T-helper 2 cell treated with Interferon-gamma antibody and Interleukin-4, amounts not matched to agents 100 ng/mL and 5 ng/mL, for 36 hours (primary cell): Measurements from ENCODE around the gene VEGFB. TPM values are rescaled to one million over a fixed set of nuclear protein-coding genes. Genes with fewer than 3 reads are reported as not detected.

Experiments
- intact Hi-C: fragments of 100-400 bp; cut with micrococcal nuclease; formaldehyde crosslinking; loops from one replicate; pipeline ENCODE4 v1.15.1; 2023
- total RNA-seq: library from RNA; stranded (reverse); gene quantifications from 2 replicates; pipeline ENCODE4 v1.2.3, GENCODE V29; 2022

The VEGFB gene
- total RNA-seq, 1 donor from 2014 or later = 59.8 TPM

DNA sequence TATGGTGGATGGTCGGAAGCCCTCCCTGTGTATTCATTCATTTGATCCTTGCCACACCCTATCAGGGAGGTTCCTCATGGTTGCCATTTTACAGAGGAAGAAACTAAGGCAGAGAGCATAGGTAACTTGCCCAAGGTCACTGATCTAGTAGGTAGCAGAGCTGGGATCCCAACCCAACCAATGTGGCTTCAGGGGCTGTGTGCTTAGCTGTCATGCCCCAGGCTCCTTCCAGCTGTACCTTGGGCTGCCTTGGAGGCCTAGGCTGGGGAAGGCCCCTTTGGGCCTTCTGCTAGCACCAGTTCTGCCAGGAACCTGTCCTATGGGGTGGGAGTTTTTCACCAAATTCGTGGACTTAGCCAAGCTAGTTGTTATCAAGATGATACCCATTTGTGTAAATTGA lies 41.5 kb downstream of the VEGFB start:
- intact Hi-C loops = no loop called here

DNA sequence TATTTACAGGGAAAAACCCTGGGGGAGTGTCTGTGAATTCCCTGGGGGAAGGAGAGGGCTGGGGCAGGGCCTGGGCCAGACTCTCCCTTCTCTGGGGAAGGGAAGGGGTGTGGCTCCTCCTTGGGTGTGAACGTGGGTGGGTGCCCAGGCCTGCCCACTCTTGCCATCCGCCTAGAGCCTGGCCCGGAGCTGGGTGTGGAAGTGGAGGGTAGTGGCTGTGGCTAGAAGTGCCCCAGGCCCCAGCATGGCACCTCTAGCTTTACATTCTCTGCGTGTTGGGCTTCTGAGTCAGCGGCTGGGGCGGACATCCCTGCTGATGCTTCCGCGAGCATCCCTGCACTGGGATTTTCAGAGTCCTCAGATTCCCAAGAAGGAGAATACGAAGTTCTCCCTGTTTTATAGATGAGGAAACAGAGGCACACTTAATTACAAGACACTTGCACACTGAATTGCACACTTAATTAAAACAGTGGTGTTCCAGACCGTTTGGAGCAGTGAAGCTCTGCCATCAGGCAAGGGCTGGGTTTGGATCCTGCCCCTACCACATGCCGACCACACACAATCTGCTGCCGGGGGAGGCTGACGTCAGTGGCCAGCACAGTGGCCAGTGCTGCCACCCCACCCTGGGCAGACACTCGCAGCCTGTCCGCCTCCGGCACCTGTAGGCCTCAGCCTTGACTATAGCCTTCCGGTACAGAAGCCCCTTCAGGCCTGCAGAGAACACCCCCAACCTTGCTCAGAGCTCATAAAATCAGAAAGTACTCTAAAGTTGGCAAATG lies 42.5 kb downstream of the VEGFB start:
- intact Hi-C loops = no loop called here

DNA sequence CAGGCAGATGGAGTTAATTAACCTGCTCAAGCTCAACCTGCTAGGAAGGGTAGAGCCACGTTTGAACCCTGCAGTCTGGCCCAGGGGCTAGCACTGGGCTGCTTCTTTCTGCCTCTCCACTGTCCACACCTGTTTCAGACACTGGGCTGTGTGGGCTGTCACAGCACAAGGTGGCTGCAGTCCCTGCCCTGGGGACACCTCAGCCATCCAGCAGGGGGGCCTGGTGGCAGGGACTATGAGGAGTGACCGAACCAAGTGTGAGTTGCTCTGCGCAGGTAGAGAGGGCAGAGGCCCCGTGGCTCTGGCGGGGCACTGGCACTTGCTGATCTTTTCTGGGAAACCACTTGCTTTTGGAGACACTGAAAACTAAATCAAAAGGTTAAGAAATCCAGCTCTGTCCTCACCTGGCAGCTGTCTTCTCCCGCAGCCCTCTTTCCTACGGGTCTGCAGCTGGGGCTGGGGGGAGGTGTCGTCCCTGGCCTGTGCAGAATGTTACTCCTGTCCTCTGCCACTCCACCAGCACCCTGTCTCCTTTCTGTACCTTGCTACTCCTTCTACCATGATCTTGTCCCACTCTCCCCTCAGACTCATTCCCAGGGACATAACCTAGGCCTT lies 44.3 kb downstream of the VEGFB start:
- intact Hi-C loops = no loop called here

DNA sequence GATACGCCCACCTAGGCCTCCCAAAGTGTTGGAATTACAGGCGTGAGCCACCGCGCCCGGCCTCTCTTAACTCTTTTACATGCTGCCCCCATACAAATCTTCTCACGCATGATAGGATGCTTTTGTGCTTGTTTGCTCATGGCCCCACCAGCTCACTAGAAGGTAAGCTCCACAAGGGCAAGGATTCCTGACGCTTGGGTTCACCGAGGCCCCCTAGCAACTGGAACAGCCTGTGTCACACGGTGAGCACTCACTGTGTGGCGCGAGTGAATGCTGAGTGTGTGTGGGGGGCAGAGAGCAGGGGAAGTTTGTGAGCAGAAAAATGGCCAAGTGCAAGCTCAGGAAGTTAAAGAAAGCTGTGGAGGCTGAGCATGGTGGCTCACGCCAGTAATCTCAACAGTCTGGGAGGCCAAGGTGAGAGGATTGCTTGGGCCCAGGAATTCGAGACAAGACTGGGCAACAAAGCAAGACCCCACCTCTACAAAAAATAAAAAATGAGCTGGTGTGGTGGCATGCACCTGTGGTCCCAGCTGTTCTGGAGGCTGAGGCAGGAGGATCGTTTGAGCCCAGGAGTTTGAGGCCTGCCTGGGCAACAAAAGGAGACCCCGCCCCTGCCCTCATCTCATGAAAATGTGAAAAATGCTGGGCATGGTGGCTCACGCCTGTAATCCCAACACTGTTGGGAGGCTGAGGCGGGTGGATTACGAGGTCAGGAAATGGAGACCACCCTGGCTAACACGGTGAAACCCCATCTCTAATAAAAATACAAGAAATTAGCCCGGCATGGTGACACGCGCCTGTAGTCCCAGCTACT lies 47.8 kb downstream of the VEGFB start:
- intact Hi-C loops = no loop called here

DNA sequence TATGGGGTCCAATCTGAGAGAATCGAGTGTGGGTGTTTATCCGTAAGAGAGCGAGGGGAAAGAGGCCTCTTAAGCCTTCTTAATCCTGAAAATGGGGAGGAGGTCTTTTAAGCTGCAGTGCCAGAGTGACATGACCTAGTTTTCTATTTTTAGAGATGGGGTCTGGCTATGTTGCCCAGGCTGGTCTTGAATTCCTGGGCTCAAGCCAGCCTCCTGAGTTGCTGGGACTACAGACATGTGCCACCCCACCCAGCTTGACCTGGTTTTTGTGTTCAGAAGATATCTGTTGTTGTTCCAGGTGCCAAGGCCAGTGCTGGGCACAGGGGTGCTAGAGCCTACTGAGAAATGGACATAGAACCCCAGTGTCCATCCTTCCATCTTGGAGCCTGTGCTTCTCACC lies 48.7 kb downstream of the VEGFB start:
- intact Hi-C loops = no loop called here

DNA sequence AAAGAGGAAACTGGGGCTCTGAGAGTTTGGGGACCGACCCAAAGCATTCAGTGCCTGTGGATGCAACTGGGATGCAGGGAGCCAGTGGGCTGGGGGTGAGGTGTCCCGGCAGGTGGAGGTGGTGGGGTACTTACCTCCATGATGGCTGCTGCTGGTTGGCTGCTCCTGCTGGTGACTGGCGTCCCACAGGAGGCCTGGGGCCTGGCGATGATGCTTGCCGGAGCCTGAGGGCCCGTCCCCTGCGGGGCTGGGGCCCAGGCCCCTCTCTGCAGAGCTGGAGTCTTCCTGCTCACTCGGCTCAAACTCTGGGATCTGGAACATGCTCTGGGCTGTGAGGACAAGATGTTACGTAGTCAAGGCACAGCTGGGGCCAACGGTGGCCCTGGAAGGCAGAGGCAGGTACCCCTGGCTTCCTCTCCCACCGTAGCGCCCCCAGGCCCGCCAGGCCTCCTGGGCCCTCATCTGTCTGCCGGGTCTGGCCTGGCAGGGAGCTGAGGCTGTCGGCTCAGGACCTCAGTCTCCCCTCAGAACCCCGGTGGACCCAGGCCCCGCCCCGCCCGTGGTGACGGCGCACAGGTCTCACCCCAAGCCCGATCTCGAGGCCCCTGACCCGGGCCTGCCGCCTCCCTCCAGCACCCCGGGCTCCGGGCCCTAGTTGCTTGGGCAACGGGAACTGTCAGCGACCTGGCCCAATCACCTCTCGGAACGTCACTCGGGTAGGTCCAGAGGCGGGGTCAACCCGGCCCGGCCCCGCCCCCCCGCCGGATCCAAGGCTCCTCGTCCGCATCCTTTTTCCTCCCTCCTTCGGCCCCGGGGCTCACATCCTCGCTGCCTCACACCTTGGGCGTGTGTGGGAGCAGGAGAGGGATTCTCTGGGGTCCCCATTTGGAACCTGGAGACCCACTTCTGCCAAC lies 49.9 kb downstream of the VEGFB start, which contains the start of gene BAD:
BAD (minus strand) TSS at position 618 of the 914 bp plus-strand sequence; CDS start at position 321, 297 bp downstream.
- intact Hi-C loops = loop anchor here (2.0 kb wide), 1 partner anchor 44 kb away; the partner anchor contains the start of gene FKBP2

DNA sequence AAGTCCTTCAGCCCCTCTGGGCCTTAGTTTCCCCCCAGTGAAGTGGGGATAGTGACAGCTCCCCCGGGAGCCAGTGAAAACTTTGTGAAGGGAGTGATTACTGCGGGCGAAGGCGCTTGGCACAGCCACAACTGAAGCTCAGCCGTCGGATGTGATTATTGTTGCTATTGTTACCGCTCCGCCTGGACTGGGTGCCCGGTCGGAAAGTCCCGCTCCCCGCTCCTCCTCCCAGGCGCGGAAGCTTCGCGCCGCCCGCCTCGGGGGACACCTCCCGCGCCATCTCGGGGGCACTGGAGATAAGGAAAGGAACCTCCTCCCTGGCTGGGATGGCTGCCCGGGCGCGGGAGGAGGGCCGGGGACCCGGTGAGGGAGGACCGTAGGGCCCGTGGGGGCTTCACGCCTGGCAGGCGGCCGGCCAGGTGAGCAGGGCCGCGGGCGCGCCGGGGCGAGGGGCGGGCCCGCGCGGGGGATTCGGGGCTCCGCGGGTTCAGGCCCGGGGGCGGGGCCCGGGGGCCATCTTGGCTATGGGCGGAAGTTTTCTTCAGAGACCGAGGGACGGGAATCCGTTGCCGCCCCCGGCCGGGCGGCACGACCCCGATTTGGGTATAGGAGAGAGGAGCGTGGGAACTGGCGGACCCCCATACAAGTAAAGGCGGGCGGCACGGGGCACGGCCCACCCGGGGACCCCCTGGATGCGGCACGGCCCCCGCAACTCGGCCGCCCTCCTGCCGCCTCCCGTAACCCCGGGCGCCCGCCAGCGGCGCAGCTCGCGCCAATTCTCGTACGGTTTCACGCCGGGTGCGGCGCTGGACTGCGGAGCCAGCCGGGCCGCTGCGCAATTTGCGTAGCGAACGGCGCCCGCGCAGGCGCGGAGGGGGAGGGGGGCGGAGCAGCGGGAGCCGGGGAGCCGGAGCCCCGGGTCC lies 50.8 kb downstream of the VEGFB start, which contains the start of gene GPR137:
GPR137 (plus strand) TSS at position 887 of the 923 bp plus-strand sequence. CDS start 677 bp downstream, outside the sequence.
- intact Hi-C loops = loop anchor here (1.0 to 5.0 kb wide), 4 partner anchors 15 to 78 kb away; partner anchors contain the start of genes ESRRA, FERMT3 and FKBP2

DNA sequence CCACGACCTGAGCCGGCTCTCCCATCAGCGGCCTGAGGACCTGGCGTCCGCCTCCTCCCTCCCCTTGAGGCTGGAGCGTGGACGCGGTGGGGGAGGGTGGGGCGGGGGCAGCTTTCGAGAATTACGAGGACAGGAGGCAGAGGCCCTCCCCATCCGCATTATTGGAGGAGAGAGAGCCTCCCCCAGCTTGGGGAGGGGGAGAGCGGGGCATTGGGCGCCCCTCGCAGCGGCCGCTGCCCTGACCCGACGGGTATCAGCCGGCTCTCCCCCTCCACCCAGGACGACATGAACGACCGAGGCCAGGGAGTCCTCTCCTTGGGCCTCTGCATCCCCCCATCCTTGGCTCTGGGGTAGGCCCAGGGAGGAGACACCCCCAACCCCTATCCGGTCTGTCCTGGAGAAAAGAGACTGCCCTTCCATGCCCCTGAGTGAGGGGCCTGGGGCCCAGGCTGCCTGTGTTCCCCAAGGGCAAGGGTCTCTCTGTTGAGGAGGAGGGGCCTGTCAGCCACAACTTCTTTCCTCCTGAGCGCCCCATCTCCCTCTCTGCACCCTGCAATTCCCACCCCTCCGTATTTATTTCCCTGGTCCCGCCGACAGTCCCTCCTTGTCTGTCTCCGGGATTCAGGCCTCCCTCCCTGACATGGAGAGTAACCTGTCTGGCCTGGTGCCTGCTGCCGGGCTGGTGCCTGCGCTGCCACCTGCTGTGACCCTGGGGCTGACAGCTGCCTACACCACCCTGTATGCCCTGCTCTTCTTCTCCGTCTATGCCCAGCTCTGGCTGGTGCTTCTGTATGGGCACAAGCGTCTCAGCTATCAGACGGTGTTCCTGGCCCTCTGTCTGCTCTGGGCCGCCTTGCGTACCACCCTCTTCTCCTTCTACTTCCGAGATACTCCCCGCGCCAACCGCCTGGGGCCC lies 51.8 kb downstream of the VEGFB start:
- intact Hi-C loops = loop anchor here (1.0 to 5.0 kb wide), 4 partner anchors 16 to 79 kb away; partner anchors contain the start of genes ESRRA, FERMT3 and FKBP2

DNA sequence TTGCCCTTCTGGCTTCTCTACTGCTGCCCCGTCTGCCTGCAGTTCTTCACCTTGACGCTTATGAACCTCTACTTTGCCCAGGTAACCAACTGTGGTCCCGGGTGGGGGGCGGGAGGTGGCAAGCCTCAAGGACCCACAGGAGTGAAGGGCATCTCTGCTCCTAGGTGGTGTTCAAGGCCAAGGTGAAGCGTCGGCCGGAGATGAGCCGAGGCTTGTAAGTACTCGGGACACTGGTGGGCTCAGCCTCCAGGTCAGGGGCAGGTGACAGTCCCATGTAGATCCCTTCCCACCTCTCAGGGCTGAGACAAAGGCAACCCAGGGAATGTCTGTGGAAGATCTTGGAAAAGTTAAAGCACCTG lies 52.4 kb downstream of the VEGFB start:
- intact Hi-C loops = loop anchor here (5.0 kb wide), 1 partner anchor 79 kb away; the partner anchor contains the start of gene FERMT3

DNA sequence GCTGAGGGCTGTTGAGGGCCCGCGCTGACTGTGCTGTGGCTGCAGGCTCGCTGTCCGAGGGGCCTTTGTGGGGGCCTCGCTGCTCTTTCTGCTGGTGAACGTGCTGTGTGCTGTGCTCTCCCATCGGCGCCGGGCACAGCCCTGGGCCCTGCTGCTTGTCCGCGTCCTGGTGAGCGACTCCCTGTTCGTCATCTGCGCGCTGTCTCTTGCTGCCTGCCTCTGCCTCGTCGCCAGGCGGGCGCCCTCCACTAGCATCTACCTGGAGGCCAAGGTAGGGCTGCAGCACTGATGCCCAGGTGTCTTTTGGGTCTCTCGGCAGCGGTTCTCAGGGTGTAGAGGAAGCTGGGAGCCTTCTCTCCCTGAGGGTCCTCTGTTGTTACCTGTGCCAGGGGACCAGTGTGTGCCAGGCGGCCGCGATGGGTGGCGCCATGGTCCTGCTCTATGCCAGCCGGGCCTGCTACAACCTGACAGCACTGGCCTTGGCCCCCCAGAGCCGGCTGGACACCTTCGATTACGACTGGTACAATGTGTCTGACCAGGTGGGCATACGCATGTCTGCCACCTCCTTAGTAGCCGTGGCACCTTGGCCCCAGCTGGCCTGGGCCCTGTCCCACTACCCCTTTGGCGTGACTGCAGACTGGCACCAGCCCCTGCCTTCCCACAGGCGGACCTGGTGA lies 53.4 kb downstream of the VEGFB start:
- intact Hi-C loops = loop anchor here (5.0 kb wide), 1 partner anchor 81 kb away; the partner anchor contains the start of gene FERMT3

DNA sequence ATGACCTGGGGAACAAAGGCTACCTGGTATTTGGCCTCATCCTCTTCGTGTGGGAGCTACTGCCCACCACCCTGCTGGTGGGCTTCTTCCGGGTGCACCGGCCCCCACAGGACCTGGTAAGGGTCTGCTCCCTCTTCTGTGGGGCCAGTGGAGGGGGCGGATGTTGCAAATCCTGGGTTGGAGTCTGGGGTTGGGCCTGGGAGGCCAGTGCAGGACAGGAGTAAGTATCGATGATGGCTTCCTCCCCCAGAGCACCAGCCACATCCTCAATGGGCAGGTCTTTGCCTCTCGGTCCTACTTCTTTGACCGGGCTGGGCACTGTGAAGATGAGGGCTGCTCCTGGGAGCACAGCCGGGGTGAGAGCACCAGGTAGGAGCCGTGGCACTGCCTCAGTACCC lies 54.0 kb downstream of the VEGFB start:
- intact Hi-C loops = loop anchor here (5.0 kb wide), 1 partner anchor 81 kb away; the partner anchor contains the start of gene FERMT3

Other genes with a start within 250 kb of the VEGFB start
- 98.0 and 99.0 TPM in 2 replicates for gene OTUB1, start 248.1 kb upstream of the VEGFB start, total RNA-seq
- not detected in 2 replicates for gene FLRT1, start 198.7 kb upstream of the VEGFB start, total RNA-seq
- gene MACROD1, start 68.5 kb upstream of the VEGFB start, total RNA-seq = 11.1 and 11.4 TPM in 2 replicates
- gene STIP1, start 48.4 kb upstream of the VEGFB start, total RNA-seq = 267 and 285 TPM in 2 replicates
- gene FERMT3, start 27.9 kb upstream of the VEGFB start, total RNA-seq = 210 and 211 TPM in 2 replicates
- gene TRPT1, start 8.4 kb upstream of the VEGFB start, total RNA-seq = 23.0 and 29.5 TPM in 2 replicates
- gene NUDT22, start 8.3 kb upstream of the VEGFB start, total RNA-seq = 77.2 and 79.8 TPM in 2 replicates
- gene DNAJC4, start 4.0 kb upstream of the VEGFB start, total RNA-seq = 27.5 and 29.9 TPM in 2 replicates
- 36.6 and 40.3 TPM in 2 replicates for gene FKBP2, start 6.5 kb downstream of the VEGFB start, total RNA-seq
- gene PPP1R14B, start 12.4 kb downstream of the VEGFB start, total RNA-seq = 141 and 144 TPM in 2 replicates
- gene PLCB3, start 16.9 kb downstream of the VEGFB start, total RNA-seq = 12.7 TPM in 2 replicates
- gene BAD, start 50.1 kb downstream of the VEGFB start, total RNA-seq = 31.8 and 36.1 TPM in 2 replicates
- 34.8 and 36.5 TPM in 2 replicates for gene GPR137, start 51.3 kb downstream of the VEGFB start, total RNA-seq
- gene KCNK4, start 56.7 kb downstream of the VEGFB start, total RNA-seq = not detected in 2 replicates
- gene CATSPERZ, start 65.8 kb downstream of the VEGFB start, total RNA-seq = not detected in 2 replicates
- gene ESRRA, start 70.9 kb downstream of the VEGFB start, total RNA-seq = 40.9 and 47.6 TPM in 2 replicates
- gene TRMT112, start 83.0 kb downstream of the VEGFB start, total RNA-seq = 212 and 218 TPM in 2 replicates
- 114 and 119 TPM in 2 replicates for gene PRDX5, start 83.5 kb downstream of the VEGFB start, total RNA-seq
- gene CCDC88B, start 105.6 kb downstream of the VEGFB start, total RNA-seq = 132 and 135 TPM in 2 replicates
- gene RPS6KA4, start 124.6 kb downstream of the VEGFB start, total RNA-seq = 39.3 and 42.0 TPM in 2 replicates